NCI-H226 (cell line): ENCODE results near the gene SLC35E3.
A peak's percentile ranks its signal among the peaks of the same experiment; 100 is the strongest.

Experiments used
- DNase-seq: peaks from one replicate; pipeline ENCODE4 v3.0.0-alpha.2; 2015

The SLC35E3 gene

DNA sequence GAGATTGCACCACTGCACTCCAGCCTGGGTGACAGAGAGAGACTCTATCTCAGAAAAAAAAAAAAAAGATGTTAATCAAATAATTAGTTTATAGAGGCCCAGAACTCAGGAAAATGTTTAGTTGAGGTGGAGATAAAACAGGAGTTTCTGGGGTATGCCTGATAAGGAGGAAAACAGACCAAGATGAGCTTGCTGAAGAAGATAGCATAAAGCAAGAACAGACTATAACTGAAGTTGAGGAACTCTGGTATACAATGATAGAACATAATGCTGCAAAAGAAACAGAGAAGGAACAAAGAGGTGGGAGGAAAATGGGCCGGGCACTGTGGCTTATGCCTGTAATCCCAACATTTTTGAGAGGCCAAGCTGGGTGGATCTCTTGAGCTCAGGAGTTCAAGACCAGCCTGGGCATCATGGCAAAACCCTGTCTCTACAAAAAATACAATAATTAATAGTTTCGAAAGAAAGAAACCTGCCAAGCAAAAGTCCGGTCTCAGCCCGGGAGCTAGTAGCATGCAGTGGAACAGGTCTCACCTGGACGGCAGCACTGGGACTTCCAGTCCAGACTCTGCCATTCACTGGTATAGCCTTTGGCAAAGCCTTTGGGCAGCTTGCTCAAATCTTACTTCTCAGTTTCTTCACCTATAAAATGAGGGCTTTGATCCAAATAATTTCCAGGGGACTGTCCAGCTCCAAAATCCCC lies 25.4 kb downstream of the SLC35E3 start:
- DNase-seq = no peak

GRCh38 chr12:68772714-68773113 lies 26.7 kb downstream of the SLC35E3 start:
- no peak for DNase-seq

GRCh38 chr12:68773582-68773981 lies 27.6 kb downstream of the SLC35E3 start:
- DNase-seq = no peak

DNA sequence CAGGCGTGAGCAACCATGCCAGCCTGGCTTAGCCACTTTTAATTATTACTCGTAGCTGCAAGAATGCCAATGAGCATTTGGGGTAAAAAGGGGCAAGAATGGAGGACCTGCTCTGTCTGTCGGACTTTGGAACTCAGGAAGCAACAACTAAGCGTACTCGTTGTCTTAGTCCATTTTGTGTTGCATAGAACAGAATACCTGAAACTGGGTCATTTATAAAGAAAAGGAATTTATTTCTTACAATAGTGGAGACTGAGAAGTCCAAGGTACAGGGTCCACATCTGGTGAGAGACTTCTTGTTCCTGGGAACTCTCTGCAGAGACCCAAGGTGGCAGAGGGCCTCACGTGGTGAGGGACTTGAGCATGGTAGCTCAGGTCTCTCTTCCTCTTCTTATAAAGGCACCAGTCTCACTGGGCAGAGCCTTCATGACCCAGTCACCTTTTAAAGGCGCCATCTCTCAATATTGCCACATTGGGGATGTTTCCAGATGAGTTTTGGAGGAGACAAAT lies 29.2 kb downstream of the SLC35E3 start:
- DNase-seq = no peak

DNA sequence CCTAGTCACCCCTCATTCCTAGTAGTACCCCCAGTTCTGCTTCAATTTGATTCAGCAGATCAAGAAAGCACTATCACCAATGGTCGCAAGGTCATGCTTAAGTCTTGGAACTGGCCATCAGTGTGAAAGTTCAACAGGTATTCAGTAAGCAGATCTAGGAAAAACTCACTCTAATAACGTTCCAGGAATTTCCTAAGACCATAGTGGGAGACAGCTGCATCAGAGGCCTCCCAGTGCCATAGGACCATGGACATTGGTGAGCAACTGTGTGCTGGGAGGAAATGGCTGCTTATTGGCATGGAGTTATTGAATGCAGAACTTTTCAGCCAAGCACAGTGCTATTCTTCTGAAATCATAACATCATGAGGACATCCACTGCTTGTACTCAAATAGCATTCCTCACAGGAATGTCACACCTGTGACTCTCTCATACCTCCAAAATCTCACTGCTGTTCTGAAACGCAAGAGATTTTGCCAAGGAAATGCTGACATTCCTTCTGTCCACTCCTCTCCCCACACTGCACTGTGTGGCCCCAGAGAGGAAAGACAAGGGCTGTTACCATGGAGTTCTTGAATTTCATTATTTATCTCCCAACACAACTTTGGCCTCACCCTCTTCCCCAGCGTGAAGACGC lies 31.1 kb downstream of the SLC35E3 start:
- no peak for DNase-seq

DNA sequence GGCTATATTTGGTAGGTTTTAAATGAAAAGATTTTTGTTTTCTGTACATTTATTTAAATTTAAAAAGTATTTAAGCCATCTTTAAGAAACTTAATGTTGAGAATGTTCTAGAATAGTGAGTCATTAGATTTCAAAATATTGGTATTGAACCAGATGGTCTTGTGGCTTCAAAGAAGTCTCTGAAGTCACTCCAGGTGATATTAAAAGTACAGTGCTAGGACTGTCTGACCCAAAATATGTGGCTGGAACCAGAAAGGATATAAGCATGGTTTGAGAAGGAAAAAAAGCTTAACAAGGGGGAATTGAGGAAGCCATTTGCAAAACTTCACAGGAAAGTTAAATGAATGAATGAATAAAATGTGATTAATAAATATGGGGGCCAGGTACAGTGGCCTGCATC lies 33.3 kb downstream of the SLC35E3 start:
- no peak for DNase-seq

DNA sequence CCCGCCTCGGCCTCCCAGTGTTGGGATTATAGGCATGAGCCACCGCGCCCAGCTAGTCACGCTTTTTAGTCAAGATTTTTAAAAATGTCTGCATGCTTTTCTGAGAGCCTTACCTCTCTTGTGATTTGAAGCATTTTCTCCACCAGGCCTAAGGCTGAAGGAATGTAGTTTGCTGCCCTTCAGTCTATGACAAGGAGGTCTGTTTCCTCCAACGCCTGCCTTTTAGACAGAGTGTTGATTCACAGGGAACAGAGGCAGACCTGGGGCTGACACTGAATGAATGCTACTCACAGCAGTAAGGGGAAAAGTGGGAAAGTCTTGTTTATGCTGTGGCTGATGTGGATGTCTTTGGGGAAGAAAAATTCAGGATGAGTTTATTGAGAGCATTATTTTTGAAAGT lies 34.8 kb downstream of the SLC35E3 start:
- DNase-seq = no peak

GRCh38 chr12:68781728-68782127 lies 35.8 kb downstream of the SLC35E3 start:
- no peak for DNase-seq

DNA sequence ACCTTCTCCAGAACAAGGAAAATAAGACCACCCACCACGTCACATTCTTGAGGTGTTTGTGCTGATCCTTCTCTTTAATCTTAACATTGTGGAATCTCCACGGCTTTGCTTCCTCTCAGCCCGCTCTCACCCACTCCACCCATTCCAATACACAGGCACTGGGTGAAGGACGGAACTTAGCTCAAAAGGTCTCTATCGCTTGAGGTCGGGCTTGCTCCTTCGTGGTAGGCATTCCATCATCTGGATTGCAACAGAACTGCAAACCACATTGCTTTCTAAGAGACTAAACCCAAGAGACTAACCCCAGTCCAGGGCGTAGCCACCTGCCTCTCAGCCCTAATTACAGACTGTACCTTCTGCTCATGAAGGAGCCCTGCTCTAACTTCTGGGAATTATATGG lies 38.0 kb downstream of the SLC35E3 start:
- no peak for DNase-seq

DNA sequence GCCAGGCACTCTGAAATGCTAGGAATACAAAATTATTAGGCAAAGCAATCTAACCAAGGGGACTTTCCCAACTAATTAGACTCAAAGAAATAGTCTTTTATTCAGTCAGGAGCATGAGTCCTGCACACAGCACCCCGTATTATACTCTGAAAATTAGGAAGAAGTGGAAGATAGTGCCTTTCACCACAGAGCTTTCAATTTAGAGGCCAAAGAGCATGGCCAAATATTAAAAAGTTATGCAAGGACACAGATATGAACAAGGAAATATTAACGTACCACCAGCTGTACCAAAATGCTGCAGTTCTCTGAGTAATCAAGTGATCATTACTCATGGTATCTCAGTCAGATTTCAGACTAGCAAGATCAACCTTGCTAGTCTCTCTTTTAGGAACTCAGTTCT lies 39.4 kb downstream of the SLC35E3 start:
- DNase-seq = no peak

GRCh38 chr12:68785823-68786222 lies 39.8 kb downstream of the SLC35E3 start:
- no peak for DNase-seq

GRCh38 chr12:68786929-68787328 lies 41.0 kb downstream of the SLC35E3 start:
- no peak for DNase-seq

- no peak for DNase-seq
Measured at GRCh38 chr12:68788554-68789143, 42.7 kb downstream of the SLC35E3 start.

DNA sequence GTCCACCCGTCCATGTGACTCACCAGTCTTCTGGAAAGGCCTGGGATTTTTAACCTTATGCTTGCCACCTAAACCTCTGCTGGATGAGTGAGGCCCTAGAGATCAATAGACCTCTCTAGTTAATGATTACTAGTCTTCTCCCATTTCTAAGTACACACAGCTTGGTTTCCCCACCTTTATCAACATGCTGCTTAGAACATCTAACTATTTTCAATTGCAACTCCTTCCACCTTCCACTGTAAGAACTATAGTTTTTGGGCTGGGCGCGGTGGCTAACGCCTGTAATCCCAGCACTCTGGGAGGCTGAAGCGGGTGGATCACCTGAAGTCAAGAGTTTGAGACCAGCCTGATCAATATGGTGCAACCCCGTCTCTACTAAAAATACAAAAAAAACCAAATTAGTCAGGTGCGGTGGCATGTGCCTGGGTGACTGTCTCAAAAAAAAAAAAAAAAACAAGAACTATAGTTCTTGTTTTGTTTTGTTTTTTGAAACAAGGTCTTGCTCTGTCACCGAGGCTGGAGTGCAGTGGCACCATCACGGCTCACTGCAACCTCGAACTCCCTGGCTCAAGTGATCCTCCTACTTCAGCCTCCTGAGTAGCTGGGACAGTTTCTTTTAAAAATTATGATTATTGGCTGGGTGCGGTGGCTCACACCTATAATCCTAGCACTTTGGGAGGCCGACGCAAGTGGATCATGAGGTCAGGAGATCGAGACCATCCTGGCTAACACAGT lies 43.3 kb downstream of the SLC35E3 start:
- DNase-seq = no peak

DNA sequence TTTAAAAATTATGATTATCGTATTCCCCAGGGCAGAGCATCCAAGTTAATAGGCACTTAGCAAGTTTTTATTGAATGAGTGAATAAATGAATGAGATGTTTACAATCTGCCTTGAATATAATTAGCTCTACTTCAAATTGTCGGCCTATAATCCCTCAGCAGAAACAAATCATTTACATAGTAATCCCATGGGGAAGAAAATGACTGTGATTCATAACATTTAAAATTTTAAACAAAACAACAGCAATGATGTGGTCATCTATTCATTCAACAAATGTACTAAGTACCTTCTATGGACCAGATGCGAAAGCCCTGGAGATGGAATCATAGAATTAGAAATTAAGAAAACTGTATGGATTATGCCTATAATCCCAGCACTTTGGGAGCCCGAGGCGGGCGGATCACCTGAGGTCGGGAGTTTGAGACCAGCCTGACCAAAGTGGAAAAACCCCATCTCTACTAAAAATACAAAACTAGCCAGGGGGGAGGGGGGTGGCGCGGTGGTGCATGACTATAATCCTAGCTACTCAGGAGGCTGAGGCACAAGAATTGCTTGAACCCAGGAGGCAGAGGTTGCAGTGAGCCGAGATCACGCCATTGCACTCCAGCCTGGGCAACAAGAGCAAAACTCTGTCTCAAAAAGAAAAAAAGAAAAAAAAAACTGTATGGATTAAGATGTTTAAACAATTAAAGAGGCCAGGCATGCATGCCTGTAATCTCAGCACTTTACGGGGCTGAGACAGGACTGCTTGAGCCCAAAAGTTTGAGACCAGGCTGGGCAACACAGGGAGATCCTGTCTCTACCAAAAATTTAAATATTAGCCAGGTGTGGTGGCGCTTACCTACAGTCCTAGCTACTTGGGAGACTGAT lies 44.3 kb downstream of the SLC35E3 start:
- DNase-seq = no peak

DNA sequence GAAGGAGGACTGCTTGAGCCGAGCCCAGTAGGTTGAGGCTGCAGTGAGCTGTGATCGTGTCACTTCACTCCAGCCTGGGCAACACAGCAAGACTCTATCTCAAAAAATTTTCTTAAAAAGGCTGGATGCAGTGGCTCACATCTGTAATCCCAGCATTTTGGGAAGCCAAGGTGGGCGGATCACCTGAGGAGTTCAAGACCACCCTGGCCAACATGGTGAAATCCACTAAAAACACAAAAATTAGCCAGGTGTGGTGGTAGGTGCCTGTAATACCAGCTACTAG lies 44.9 kb downstream of the SLC35E3 start:
- no peak for DNase-seq

- no peak for DNase-seq
Measured at GRCh38 chr12:68791897-68792481, 46.0 kb downstream of the SLC35E3 start.

GRCh38 chr12:68792952-68793351 lies 47.0 kb downstream of the SLC35E3 start:
- peak; percentile 51 for DNase-seq

- no peak for DNase-seq
Measured at GRCh38 chr12:68793436-68793835, 47.5 kb downstream of the SLC35E3 start.

GRCh38 chr12:68793975-68794652 lies 48.1 kb downstream of the SLC35E3 start:
- DNase-seq = no peak

- peak; percentile 69 for DNase-seq
Measured at GRCh38 chr12:68794653-68795251, 48.8 kb downstream of the SLC35E3 start.
